HG02943 (cell line): ENCODE results near the gene MYLK.

Experiments used
- ATAC-seq: cut with Tn5 transposase; IDR thresholded peaks from one replicate; pipeline ENCODE4 v1.9.1; 2021; ENCODE audit warnings: mild to moderate bottlenecking, low read depth, moderate library complexity; ENCODE audit not compliant: unreplicated experiment

The MYLK gene

GRCh38 chr3:123799544-123800361 lies 84.4 kb downstream of the MYLK start:
- no peak for ATAC-seq

GRCh38 chr3:123798550-123798949 lies 85.6 kb downstream of the MYLK start:
- ATAC-seq = no peak

GRCh38 chr3:123795471-123796251 lies 88.5 kb downstream of the MYLK start:
- ATAC-seq = no peak

GRCh38 chr3:123793425-123793824 lies 90.7 kb downstream of the MYLK start:
- no peak for ATAC-seq

- no peak for ATAC-seq
Measured at GRCh38 chr3:123792473-123793201, 91.5 kb downstream of the MYLK start.

GRCh38 chr3:123791898-123792297 lies 92.2 kb downstream of the MYLK start:
- no peak for ATAC-seq

GRCh38 chr3:123791417-123791816 lies 92.7 kb downstream of the MYLK start:
- ATAC-seq = no peak

- ATAC-seq = no peak
Measured at GRCh38 chr3:123791073-123791370, 93.1 kb downstream of the MYLK start.

- ATAC-seq = no peak
Measured at GRCh38 chr3:123790254-123791072, 93.7 kb downstream of the MYLK start.

GRCh38 chr3:123789760-123790159 lies 94.4 kb downstream of the MYLK start:
- no peak for ATAC-seq

GRCh38 chr3:123789160-123789559 lies 95.0 kb downstream of the MYLK start:
- ATAC-seq = no peak

- no peak for ATAC-seq
Measured at GRCh38 chr3:123788710-123789109, 95.4 kb downstream of the MYLK start.

- ATAC-seq = no peak
Measured at GRCh38 chr3:123787133-123787532, 97.0 kb downstream of the MYLK start.

- ATAC-seq = no peak
Measured at GRCh38 chr3:123785602-123786001, 98.5 kb downstream of the MYLK start.

- ATAC-seq = no peak
Measured at GRCh38 chr3:123783811-123784210, 100.3 kb downstream of the MYLK start.

- no peak for ATAC-seq
Measured at GRCh38 chr3:123783050-123783689, 101.0 kb downstream of the MYLK start.

- no peak for ATAC-seq
Measured at GRCh38 chr3:123782488-123782887, 101.6 kb downstream of the MYLK start.

- no peak for ATAC-seq
Measured at GRCh38 chr3:123781571-123782275, 102.4 kb downstream of the MYLK start.

- no peak for ATAC-seq
Measured at GRCh38 chr3:123781138-123781537, 103.0 kb downstream of the MYLK start.
